Cardiac fibroblast (primary cell): ENCODE data around the gene GOLGB1.

Experiments used
- DNase-seq, 2 donors: peaks; one replicate each; pipeline versions ENCODE4 v3.0.0 to v3.0.0-alpha.2; 2010; ENCODE audit warnings: low read depth in 2 of 2
- H3K4me3 ChIP-seq, 2 donors: replicated peaks in 1 of 2; 1 replicate in 1 of 2; 2 replicates in 1 of 2; pipeline ENCODE4 v1.5.1; 2011; ENCODE audit warnings: low read depth in 2 of 2, low read length in 2 of 2, mild to moderate bottlenecking in 2 of 2, moderate library complexity in 1 of 2
- TF ChIP-seq, protein P1 (sequence below): IDR thresholded peaks from one replicate; pipeline ENCODE4 v1.5.1; 2011; ENCODE audit warnings: low read depth, mild to moderate bottlenecking, low read length, inconsistent platforms

GOLGB1 gene

DNA sequence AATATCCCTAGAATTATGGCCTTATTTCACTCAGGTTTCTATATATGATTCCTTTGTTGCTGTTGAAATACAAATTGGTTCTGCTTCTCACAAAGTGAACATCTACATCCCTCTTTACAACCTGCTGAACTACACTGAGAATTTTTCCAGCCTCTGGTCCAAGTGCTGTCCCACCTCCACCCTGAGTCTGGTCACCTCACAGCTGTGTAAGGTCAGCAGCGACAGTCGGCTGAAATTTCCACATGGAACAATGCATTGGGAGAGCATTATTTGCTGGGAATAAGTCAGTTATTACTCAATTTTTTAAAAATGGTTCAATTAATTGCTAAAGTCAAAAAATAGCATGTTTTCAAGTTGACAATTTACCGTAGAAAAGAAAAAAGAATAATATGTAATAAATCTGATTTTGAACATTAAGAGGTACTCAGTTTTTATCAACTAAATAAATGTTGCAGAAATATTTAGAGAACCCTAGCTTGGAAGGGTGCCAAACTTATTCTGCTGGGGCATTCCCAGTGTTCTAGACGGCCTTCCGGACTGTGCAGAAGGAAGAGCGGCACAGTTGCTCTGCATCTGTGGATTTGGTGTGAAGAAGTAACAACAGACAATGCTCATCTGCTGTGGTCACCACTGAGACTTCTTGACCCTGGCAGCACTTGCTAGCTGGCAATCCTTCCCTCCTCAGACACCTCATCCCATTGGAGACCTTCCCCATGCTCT is 90.7 kb downstream of the GOLGB1 start:
- TF ChIP-seq, protein P1, sequence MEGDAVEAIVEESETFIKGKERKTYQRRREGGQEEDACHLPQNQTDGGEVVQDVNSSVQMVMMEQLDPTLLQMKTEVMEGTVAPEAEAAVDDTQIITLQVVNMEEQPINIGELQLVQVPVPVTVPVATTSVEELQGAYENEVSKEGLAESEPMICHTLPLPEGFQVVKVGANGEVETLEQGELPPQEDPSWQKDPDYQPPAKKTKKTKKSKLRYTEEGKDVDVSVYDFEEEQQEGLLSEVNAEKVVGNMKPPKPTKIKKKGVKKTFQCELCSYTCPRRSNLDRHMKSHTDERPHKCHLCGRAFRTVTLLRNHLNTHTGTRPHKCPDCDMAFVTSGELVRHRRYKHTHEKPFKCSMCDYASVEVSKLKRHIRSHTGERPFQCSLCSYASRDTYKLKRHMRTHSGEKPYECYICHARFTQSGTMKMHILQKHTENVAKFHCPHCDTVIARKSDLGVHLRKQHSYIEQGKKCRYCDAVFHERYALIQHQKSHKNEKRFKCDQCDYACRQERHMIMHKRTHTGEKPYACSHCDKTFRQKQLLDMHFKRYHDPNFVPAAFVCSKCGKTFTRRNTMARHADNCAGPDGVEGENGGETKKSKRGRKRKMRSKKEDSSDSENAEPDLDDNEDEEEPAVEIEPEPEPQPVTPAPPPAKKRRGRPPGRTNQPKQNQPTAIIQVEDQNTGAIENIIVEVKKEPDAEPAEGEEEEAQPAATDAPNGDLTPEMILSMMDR, result no peak

DNA sequence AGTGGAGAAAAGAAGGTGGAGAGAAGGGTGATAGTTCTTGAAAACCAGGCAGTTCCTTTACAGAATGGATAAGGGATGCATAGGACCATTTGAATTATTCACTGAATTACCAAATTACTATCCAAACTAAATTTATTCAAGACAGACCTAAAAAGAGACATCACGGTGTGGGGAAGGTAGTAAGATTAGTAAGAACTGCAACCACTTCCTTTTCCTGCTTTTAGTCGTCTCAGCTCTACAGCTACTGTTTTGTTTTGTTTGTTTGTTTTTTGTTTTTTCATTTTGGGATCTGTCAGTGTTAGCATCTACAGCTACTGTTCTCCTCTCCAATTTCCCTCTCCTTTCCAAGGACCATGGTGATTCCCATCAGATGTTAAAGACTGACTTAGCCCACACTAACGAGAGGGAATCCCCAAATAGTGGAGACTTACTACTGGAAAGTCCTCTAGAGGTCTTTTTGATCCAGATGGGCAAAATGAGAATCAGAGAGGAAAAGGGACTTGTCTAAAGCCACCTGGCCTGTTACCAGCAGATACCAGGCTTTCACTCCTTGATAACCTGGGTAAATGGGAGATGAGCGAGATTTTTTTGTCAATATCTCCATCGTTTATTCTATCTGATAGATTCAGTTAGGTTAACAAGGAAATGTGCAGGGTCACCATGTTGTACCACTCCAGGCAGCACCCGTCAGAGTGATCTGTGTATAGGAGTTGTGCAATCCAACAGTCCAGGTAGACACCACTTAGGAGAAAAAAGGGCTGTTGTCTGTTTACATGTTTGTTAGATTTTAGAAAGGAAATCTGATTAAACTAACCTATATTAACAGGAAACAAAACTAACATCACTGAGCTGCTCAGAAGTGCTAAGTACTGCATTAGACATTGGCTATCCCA is 94.8 kb downstream of the GOLGB1 start:
- DNase-seq, result no peak
- no peak overlapping the region for H3K4me3 ChIP-seq
- TF ChIP-seq, protein P1, result no peak

More for the DNA sequence above, 90.7 kb downstream of the GOLGB1 start:
- no peak for DNase-seq
- no peak overlapping the region for H3K4me3 ChIP-seq

DNA sequence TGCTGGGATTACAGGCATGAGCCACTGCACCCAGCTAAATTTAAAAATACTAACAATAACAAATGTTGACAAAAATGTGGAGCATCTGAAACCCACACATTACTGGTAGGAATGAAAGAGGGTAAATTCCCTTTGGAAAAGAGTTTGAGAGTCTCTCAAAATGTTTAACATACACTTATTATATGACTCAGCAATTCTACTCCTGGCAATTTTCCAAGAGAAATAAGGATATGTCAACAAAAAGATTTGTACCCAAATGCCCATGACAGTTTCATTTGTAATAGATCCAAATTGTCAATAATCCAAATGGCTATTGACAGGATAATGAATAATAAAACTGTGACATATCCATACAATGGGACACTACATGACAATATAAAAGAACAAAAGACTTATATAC is 97.9 kb downstream of the GOLGB1 start:
- peak; percentile 22 to 43 for DNase-seq
- H3K4me3 ChIP-seq, result no peak overlapping the region
- TF ChIP-seq, protein P1, result no peak

DNA sequence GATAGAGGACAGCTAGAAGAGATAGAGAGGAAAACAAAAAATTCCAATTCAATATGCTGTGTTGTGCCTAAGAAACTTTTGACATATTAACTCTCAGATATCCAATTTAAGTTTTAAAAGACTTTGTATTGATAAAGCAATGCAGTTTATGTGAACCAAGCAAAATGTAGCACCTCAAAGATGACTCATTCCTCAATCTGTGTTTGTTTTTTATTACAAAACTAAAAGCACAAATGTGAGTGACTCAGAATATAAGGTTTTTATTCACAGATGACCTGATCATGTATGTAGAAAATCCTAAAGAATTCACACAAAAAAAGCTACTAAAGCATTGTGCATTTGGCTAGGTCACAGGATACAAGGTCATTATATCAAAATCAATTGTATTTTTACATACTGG is 99.9 kb downstream of the GOLGB1 start:
- no peak overlapping the region for H3K4me3 ChIP-seq
- DNase-seq, result peak; percentile 9 to 59
- TF ChIP-seq, protein P1, result no peak

DNA sequence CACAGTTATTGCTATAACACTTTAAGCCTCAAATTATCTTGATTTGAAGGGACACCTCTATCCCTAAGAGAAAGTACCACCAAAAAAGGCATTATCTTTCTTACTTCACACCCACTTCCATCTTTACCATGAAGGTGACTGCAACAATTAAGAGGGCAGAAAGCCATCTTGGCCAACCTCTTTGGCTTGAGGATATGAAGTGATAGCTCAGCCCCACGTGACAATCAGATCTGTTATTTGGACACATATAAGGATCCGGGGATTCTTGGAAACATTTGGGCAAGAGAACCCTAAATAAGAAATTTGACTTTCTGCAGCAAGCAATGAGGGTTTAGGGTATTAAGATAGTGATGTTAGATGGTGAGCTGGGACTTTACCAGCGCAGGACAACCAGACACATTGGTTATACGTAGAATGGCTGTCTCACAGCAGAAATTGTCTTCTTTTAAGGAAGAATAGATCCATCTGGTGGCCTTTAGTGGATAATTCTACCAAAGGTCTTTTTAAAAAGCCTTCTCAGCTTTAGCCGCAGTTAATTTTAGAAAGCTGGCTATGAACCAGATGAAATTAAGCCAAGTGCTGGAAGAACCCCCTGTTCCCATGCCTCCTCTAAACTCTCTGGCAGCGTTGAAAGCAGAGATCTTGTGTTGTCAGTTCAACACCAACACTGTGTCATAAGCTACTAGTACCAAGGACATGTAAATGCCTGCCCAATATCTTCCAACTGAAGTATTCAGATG is 101.2 kb downstream of the GOLGB1 start:
- TF ChIP-seq, protein P1, result no peak
- peak; percentile 41 to 73 for DNase-seq
- no peak overlapping the region for H3K4me3 ChIP-seq

DNA sequence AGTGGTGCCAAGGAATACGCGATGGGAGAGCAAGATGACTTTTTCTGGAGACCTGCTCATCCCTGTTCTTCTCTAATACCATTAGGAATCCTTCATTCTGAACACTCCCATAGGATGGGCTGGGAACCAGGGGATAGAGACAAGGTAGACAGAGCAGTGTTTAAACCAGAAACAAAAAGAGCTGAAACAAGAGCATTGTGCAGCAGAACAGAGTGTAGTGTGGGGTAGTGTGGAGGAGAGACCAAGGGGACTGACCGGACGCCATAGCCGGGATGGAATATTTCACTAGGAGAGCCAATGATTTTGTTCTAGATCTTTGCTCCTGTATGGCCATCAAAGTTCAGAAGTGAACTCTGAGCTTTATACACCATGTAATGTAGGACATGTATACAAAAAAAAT is 104.5 kb downstream of the GOLGB1 start:
- TF ChIP-seq, protein P1, result no peak
- DNase-seq, result no peak
- H3K4me3 ChIP-seq, result no peak overlapping the region
